Parathyroid adenoma (tissue), 2 donors: ENCODE measurements around the gene SLC35A1.

ENCODE experiments used
- H2AFZ ChIP-seq: fragments of 300-600 bp; sonication (generic); one replicate; pipeline ENCODE4 v1.7.0; 2017; ENCODE audit warnings: antibody characterized with exemption, mild to moderate bottlenecking
- H3K27ac ChIP-seq: fragments of 300-600 bp; sonication (generic); one replicate; pipeline ENCODE4 v1.7.0; 2017
- H3K27me3 ChIP-seq: fragments of 300-600 bp; sonication (generic); one replicate; pipeline ENCODE4 v1.7.0; 2017; ENCODE audit warnings: low read length; ENCODE audit not compliant: control insufficient read depth, insufficient read depth
- H3K36me3 ChIP-seq: fragments of 300-600 bp; sonication (generic); one replicate; pipeline ENCODE4 v1.7.0; 2017; ENCODE audit warnings: low read length; ENCODE audit not compliant: control insufficient read depth, insufficient read depth
- H3K4me1 ChIP-seq: fragments of 300-600 bp; sonication (generic); one replicate; pipeline ENCODE4 v1.7.0; 2017; ENCODE audit warnings: control low read depth
- H3K4me2 ChIP-seq: fragments of 300-600 bp; sonication (generic); one replicate; pipeline ENCODE4 v1.7.0; 2017; ENCODE audit warnings: low read length
- H3K4me3 ChIP-seq: fragments of 300-600 bp; sonication (generic); one replicate; pipeline ENCODE4 v1.7.0; 2017; ENCODE audit warnings: low read depth, low read length
- H3K79me2 ChIP-seq: fragments of 300-600 bp; sonication (generic); one replicate; pipeline ENCODE4 v1.7.0; 2017; ENCODE audit warnings: control low read depth
- H3K9ac ChIP-seq: fragments of 300-600 bp; sonication (generic); one replicate; pipeline ENCODE4 v1.7.0; 2017; ENCODE audit warnings: mild to moderate bottlenecking
- H3K9me3 ChIP-seq: fragments of 300-600 bp; sonication (generic); one replicate; pipeline ENCODE4 v1.7.0; 2017; ENCODE audit warnings: low read length; ENCODE audit not compliant: control insufficient read depth
- CTCF ChIP-seq: fragments of 300-600 bp; sonication (generic); IDR thresholded peaks from one replicate; pipeline ENCODE4 v1.7.0; 2017; ENCODE audit warnings: antibody characterized with exemption, mild to moderate bottlenecking
- donor health status: primary hyperparathyroidism.

SLC35A1 gene

GRCh38 chr6:87558446-87558845, 85.7 kb downstream of the SLC35A1 start:
- Histone ChIP-seq H3K27ac (no peak overlapping the region), H3K4me3 (no peak overlapping the region), H3K36me3 (no peaks in the 10 kb centered on the region), H3K4me2 (no peak overlapping the region), H3K79me2 (no peaks in the 10 kb centered on the region), H3K9ac (no peak overlapping the region), H3K27me3 (no peaks in the 10 kb centered on the region), H3K4me1 (no peaks in the 10 kb centered on the region), H2AFZ (no peak overlapping the region), H3K9me3 (no peaks in the 10 kb centered on the region)
- TF ChIP-seq CTCF = no peak

GRCh38 chr6:87561017-87561416, 88.2 kb downstream of the SLC35A1 start:
- Histone ChIP-seq H3K27me3 (no peaks in the 10 kb centered on the region), H3K4me2 (no peak overlapping the region), H3K79me2 (no peaks in the 10 kb centered on the region), H3K9ac (no peak overlapping the region), H3K4me1 (no peaks in the 10 kb centered on the region), H3K9me3 (no peaks in the 10 kb centered on the region), H3K27ac (no peak overlapping the region), H2AFZ (no peak overlapping the region), H3K36me3 (no peaks in the 10 kb centered on the region), H3K4me3 (no peak overlapping the region)
- no peak for TF ChIP-seq CTCF
